H9 (cell line): ENCODE measurements around the gene BIK. TPM values are rescaled to one million over a fixed set of nuclear protein-coding genes. Genes with fewer than 3 reads are reported as not detected.

Experiments used
- DNase-seq: peaks from one replicate; pipeline ENCODE4 v3.0.0-alpha.2; 2017
- H2AFZ ChIP-seq: one replicate; pipeline ENCODE4 v1.6.1; 2013; ENCODE audit warnings: mild to moderate bottlenecking, low read length, control low read depth, moderate library complexity
- H2AK5ac ChIP-seq: 2 replicates; pipeline ENCODE4 v1.6.1; 2013; ENCODE audit warnings: low read length, control low read depth, mixed read lengths; ENCODE audit not compliant: insufficient read length
- H2BK120ac ChIP-seq: one replicate; pipeline ENCODE4 v1.6.1; 2013; ENCODE audit warnings: low read depth, mild to moderate bottlenecking, low read length, control low read depth, inconsistent platforms; ENCODE audit not compliant: poor library complexity, severe bottlenecking
- H2BK12ac ChIP-seq: 2 replicates; pipeline ENCODE4 v1.6.1; 2013; ENCODE audit warnings: low read length, control low read depth, mixed read lengths, low read depth; ENCODE audit not compliant: insufficient read length
- H2BK15ac ChIP-seq: 2 replicates; pipeline ENCODE4 v1.6.1; 2013; ENCODE audit warnings: low read depth, low read length, control low read depth
- H2BK20ac ChIP-seq: one replicate; pipeline ENCODE4 v1.6.1; 2013; ENCODE audit warnings: low read depth, mild to moderate bottlenecking, low read length, control low read depth, inconsistent platforms; ENCODE audit not compliant: poor library complexity, severe bottlenecking
- H2BK5ac ChIP-seq: 2 replicates; pipeline ENCODE4 v1.6.1; 2013; ENCODE audit warnings: low read length, control low read depth, mixed read lengths; ENCODE audit not compliant: insufficient read length
- H3K14ac ChIP-seq: 2 replicates; pipeline ENCODE4 v1.6.1; 2013; ENCODE audit warnings: low read length, control low read depth; ENCODE audit not compliant: insufficient read depth
- H3K18ac ChIP-seq: 2 replicates; pipeline ENCODE4 v1.6.1; 2013; ENCODE audit warnings: low read depth, mild to moderate bottlenecking, mixed read lengths, low read length, control low read depth; ENCODE audit not compliant: insufficient read length
- H3K23ac ChIP-seq: 2 replicates; pipeline ENCODE4 v1.6.1; 2013; ENCODE audit warnings: low read length, control low read depth, mixed read lengths, low read depth; ENCODE audit not compliant: insufficient read length
- H3K23me2 ChIP-seq: 2 replicates; pipeline ENCODE4 v1.6.1; 2013; ENCODE audit warnings: low read depth, mild to moderate bottlenecking, mixed read lengths, low read length, control low read depth; ENCODE audit not compliant: insufficient read length, poor library complexity, severe bottlenecking
- H3K27ac ChIP-seq: 2 replicates; pipeline ENCODE4 v1.5.1; 2013; ENCODE audit warnings: low read length, control low read depth, mixed read lengths, low read depth; ENCODE audit not compliant: insufficient read length
- H3K27me3 ChIP-seq: 2 replicates; pipeline ENCODE4 v1.6.1; 2013; ENCODE audit warnings: low read length, control low read depth, inconsistent platforms; ENCODE audit not compliant: insufficient read depth
- H3K4ac ChIP-seq: 2 replicates; pipeline ENCODE4 v1.6.1; 2013; ENCODE audit warnings: low read depth, mild to moderate bottlenecking, control low read depth, inconsistent platforms, low read length, moderate library complexity
- H3K4me1 ChIP-seq: 2 replicates; pipeline ENCODE4 v1.6.1; 2013; ENCODE audit warnings: low read length, control low read depth, inconsistent platforms; ENCODE audit not compliant: insufficient read depth
- H3K4me2 ChIP-seq: 2 replicates; pipeline ENCODE4 v1.6.1; 2013; ENCODE audit warnings: low read length, control low read depth, mixed read lengths; ENCODE audit not compliant: insufficient read length, insufficient read depth
- H3K56ac ChIP-seq: 2 replicates; pipeline ENCODE4 v1.6.1; 2013; ENCODE audit warnings: low read depth, mild to moderate bottlenecking, mixed read lengths, low read length, control low read depth; ENCODE audit not compliant: insufficient read length
- H3K79me1 ChIP-seq: 2 replicates; pipeline ENCODE4 v1.6.1; 2013; ENCODE audit warnings: low read depth, mild to moderate bottlenecking, moderate library complexity, low read length, control low read depth, inconsistent platforms; ENCODE audit not compliant: insufficient read depth, poor library complexity, severe bottlenecking
- H3K79me2 ChIP-seq: 2 replicates; pipeline ENCODE4 v1.6.1; 2013; ENCODE audit warnings: low read length, control low read depth, inconsistent platforms; ENCODE audit not compliant: insufficient read depth
- H3K9ac ChIP-seq: 2 replicates; pipeline ENCODE4 v1.6.1; 2013; ENCODE audit warnings: low read length, control low read depth, mixed read lengths; ENCODE audit not compliant: insufficient read length; ENCODE audit errors: extremely low read depth
- H3K9me3 ChIP-seq: one replicate; pipeline ENCODE4 v1.6.1; 2013; ENCODE audit warnings: low read depth, low read length, inconsistent platforms; ENCODE audit not compliant: control insufficient read depth
- H3T11ph ChIP-seq: one replicate; pipeline ENCODE4 v1.6.1; 2013; ENCODE audit warnings: mild to moderate bottlenecking, low read length, control low read depth, inconsistent platforms
- H4K20me1 ChIP-seq: one replicate; pipeline ENCODE4 v1.6.1; 2013; ENCODE audit not compliant: control insufficient read depth, insufficient read length, insufficient read depth
- H4K5ac ChIP-seq: 2 replicates; pipeline ENCODE4 v1.6.1; 2013; ENCODE audit warnings: low read depth, mild to moderate bottlenecking, mixed read lengths, low read length, control low read depth; ENCODE audit not compliant: insufficient read length
- H4K8ac ChIP-seq: replicated peaks from 2 replicates; pipeline ENCODE4 v1.6.1; 2013; ENCODE audit warnings: low read length, control low read depth, mixed read lengths, low read depth; ENCODE audit not compliant: insufficient read length
- H4K91ac ChIP-seq: 2 replicates; pipeline ENCODE4 v1.6.1; 2013; ENCODE audit warnings: low read depth, mild to moderate bottlenecking, moderate library complexity, mixed read lengths, low read length, control low read depth; ENCODE audit not compliant: insufficient read length
- H3K27ac Mint-ChIP-seq, 3 experiments: 2 replicates in 2 of 3; 3 replicates in 1 of 3; pipeline ENCODE4 v1.8.0; 2020 to 2021; ENCODE audit warnings: mixed read lengths in 3 of 3, mild to moderate bottlenecking in 1 of 3, moderate library complexity in 1 of 3
- H3K27me3 Mint-ChIP-seq: 2 replicates; pipeline ENCODE4 v1.8.0; 2021; ENCODE audit warnings: low read depth, mild to moderate bottlenecking, moderate library complexity, mixed read lengths
- H3K36me3 Mint-ChIP-seq, 3 experiments: 2 replicates in 2 of 3; 3 replicates in 1 of 3; pipeline ENCODE4 v1.8.0; 2020 to 2021; ENCODE audit warnings: low read depth in 3 of 3, mixed read lengths in 3 of 3; ENCODE audit not compliant: insufficient read depth in 1 of 3
- H3K4me1 Mint-ChIP-seq, 2 experiments: 2 replicates each; pipeline ENCODE4 v1.8.0; 2020; ENCODE audit warnings: mixed read lengths in 2 of 2
- H3K4me3 Mint-ChIP-seq, 2 experiments: 2 replicates in 1 of 2; 3 replicates in 1 of 2; pipeline ENCODE4 v1.8.0; 2020 to 2021; ENCODE audit warnings: mild to moderate bottlenecking in 2 of 2, mixed read lengths in 2 of 2, moderate library complexity in 1 of 2
- H3K9me3 Mint-ChIP-seq, 2 experiments: 2 replicates in 1 of 2; 3 replicates in 1 of 2; pipeline ENCODE4 v1.8.0; 2020; ENCODE audit warnings: mild to moderate bottlenecking in 2 of 2, mixed read lengths in 2 of 2, moderate library complexity in 1 of 2
- WGBS: extraction: QIAGEN DNeasy Blood & Tissue Kit; methylation state at CpG from one replicate; pipeline ENCODE4 v1.1.7; 2013; ENCODE audit warnings: missing lambda C conversion rate, low lambda C conversion rate, mixed read lengths; ENCODE audit not compliant: insufficient read length; ENCODE audit errors: extremely low coverage; 5-methylcytosine and 5-hydroxymethylcytosine counted together
- total RNA-seq: library from RNA; stranded (reverse); gene quantifications from 2 replicates; pipeline ENCODE4 v1.2.1, GENCODE V29; 2021
- TF ChIP-seq, protein P1 (sequence below): fragments of 200-600 bp; sonication (generic); conservative IDR thresholded peaks from 3 replicates; pipeline ENCODE4 v1.8.0; 2021; ENCODE audit warnings: antibody characterized with exemption, mild to moderate bottlenecking

Gene BIK
- total RNA-seq, 1 experiment from 2014 or later: 8.3 TPM

DNA sequence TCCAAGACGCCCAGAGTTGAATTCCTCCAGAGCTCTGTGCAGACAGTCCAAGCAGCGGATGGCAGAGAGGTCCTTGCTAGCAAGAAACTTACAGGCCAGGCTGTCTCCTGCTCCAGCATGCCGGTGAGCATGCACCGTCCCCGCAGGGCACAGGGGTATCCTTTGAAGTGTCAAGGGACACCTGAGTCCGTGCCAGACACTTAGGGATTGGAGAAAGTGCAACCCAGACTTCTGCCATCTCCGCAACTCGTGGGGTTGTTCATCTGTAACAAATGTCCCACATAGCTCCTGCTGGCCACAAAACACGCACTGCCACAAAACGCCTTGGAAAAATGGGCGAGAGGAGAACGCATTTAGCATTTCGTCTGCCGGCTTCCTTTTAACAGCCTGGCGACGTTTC, 54.1 kb downstream of the BIK start:
- H3K23me2 ChIP-seq: no peaks in the 10 kb centered on the region
- no CpG with 5 or more reads among the region's 16 CpGs for WGBS
- no peaks in the 10 kb centered on the region for H3K9me3 ChIP-seq
- no peak overlapping the region for H2BK120ac ChIP-seq
- no peak overlapping the region for H3K56ac ChIP-seq
- no peak overlapping the region for H4K5ac ChIP-seq
- Mint-ChIP-seq H3K36me3 (peaks cover 4 to 31% (median 18%) of the 10 kb centered on the region in 3 experiments; a peak in 6 of 7 replicates), H3K4me1 (peaks cover 0 to 4% of the 10 kb centered on the region in 2 experiments; a peak in 1 of 4 replicates), H3K27me3 (no peaks in the 10 kb centered on the region; the same call in none of the 2 replicates), H3K9me3 (no peaks in the 10 kb centered on the region), H3K27ac (peak overlapping the region in 2 of 3 experiments; percentile 32 to 70; a peak in 1 of 7 replicates), H3K4me3 (no peak overlapping the region)
- no peaks in the 10 kb centered on the region for H3K4me1 ChIP-seq
- no peak overlapping the region for H3K4ac ChIP-seq
- DNase-seq: no peak
- H3K4me2 ChIP-seq: no peak overlapping the region
- H4K91ac ChIP-seq: no peak overlapping the region
- H3K9ac ChIP-seq: no peak overlapping the region
- no peak overlapping the region for H4K8ac ChIP-seq
- no peak overlapping the region for H2BK20ac ChIP-seq
- H3K27me3 ChIP-seq: no peaks in the 10 kb centered on the region
- no peak overlapping the region for H2BK5ac ChIP-seq
- H2BK12ac ChIP-seq: no peak overlapping the region
- no peaks in the 10 kb centered on the region for H3K79me1 ChIP-seq
- H3K14ac ChIP-seq: no peak overlapping the region
- no peak overlapping the region for H3K18ac ChIP-seq
- no peaks in the 10 kb centered on the region for H3K79me2 ChIP-seq
- H2BK15ac ChIP-seq: no peak overlapping the region
- TF ChIP-seq, protein P1, sequence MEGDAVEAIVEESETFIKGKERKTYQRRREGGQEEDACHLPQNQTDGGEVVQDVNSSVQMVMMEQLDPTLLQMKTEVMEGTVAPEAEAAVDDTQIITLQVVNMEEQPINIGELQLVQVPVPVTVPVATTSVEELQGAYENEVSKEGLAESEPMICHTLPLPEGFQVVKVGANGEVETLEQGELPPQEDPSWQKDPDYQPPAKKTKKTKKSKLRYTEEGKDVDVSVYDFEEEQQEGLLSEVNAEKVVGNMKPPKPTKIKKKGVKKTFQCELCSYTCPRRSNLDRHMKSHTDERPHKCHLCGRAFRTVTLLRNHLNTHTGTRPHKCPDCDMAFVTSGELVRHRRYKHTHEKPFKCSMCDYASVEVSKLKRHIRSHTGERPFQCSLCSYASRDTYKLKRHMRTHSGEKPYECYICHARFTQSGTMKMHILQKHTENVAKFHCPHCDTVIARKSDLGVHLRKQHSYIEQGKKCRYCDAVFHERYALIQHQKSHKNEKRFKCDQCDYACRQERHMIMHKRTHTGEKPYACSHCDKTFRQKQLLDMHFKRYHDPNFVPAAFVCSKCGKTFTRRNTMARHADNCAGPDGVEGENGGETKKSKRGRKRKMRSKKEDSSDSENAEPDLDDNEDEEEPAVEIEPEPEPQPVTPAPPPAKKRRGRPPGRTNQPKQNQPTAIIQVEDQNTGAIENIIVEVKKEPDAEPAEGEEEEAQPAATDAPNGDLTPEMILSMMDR: no peak
- H4K20me1 ChIP-seq: no peaks in the 10 kb centered on the region
- no peak overlapping the region for H3T11ph ChIP-seq
- H2AFZ ChIP-seq: no peak overlapping the region
- H2AK5ac ChIP-seq: no peak overlapping the region
- no peak overlapping the region for H3K27ac ChIP-seq
- H3K23ac ChIP-seq: no peak overlapping the region
